KOPT-K1 (cell line): ENCODE measurements around the gene DNAJA3.

Experiments used
- H3K27ac ChIP-seq: fragments of 200-600 bp; sonication (generic); 2 replicates; pipeline ENCODE4 v1.5.1; 2016; ENCODE audit warnings: antibody characterized with exemption, mild to moderate bottlenecking, low read depth, low read length; ENCODE audit not compliant: poor library complexity, severe bottlenecking
- H3K36me3 ChIP-seq: fragments of 200-600 bp; sonication (generic); 2 replicates; pipeline ENCODE4 v1.5.1; 2017; ENCODE audit warnings: antibody characterized with exemption, mild to moderate bottlenecking, low read length, moderate library complexity; ENCODE audit not compliant: insufficient read depth
- H3K9me3 ChIP-seq: fragments of 200-600 bp; sonication (generic); 2 replicates; pipeline ENCODE4 v1.5.1; 2017; ENCODE audit warnings: antibody characterized with exemption, low read length, mild to moderate bottlenecking; ENCODE audit not compliant: insufficient read depth, poor library complexity, severe bottlenecking

DNAJA3 gene

GRCh38 chr16:4433228-4433627 is 7.6 kb downstream of the DNAJA3 start:
- H3K27ac ChIP-seq = no peak overlapping the region
- peaks cover 94% of the 10 kb centered on the region for H3K36me3 ChIP-seq
- H3K9me3 ChIP-seq = no peaks in the 10 kb centered on the region

DNA sequence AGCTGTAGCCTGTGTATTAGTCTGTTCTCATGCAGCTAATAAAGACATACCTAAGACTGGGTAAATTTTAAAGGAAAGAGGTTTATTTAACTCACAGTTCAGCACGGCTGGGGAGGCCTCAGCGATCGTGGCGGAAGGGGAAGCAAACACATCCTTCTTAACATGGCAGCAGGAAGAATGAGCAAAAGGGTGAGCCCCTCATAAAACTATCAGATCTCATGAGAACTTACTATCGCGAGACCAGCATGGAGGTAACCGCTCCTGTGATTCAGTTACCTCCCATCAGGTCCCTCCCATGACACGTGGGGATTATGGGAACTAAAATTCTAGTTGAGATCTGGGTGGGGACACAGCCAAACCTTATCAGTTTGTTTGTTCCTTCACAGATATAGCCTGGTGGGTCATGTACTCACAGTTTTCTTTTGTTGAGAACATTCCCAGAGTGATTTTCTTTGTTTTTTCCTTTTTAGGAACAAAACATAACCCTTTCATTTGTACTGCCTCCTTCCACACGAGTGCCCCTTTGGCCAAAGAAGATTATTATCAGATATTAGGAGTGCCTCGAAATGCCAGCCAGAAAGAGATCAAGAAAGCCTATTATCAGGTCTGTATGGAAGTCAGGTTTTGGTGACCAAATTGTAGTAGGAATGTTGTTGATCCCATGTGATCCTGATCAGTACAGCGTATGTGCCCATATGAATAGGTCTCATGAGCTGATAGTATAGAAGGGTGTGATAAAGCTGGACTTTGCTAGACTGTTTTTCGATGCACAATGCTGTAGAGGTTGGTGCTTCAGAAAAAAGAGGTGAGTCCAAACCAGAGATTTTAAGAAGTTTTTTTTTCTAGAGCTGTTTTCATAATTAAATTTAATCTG is 8.5 kb downstream of the DNAJA3 start:
- no peak overlapping the region for H3K27ac ChIP-seq
- H3K9me3 ChIP-seq = no peaks in the 10 kb centered on the region
- H3K36me3 ChIP-seq = peaks cover 96% of the 10 kb centered on the region

DNA sequence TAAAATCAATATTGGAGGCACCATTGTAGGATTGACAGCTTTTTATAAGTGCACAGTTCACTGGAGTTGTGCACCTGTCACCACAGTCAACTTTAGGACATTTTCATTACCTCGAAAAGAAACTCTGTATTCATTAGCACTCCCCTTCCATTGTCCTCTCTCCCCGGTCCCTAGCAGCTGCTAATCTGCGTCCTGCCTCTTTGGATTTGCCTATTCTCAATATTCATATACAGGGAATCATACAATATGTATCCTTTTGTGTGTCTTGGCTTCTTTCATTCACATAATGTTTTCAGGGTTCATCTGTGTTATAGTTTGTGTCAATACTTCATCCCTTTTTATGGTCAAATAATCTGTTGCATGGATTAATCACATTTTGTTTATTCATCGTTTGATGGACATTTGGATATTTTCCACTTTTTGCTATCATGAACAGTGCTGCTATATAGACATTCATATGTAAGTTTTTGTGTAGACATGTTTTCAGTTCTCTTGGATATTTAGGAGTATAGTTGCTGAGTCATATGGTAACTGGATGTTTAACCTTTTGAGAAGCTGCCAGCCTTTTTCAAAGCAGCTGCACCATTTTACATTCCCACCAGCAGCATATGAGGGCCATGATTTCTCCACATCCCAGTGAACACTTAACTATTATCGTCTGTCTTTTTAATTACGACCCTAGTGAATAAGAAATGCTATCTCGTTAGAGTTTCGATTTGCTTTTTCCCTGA is 9.8 kb downstream of the DNAJA3 start:
- Histone ChIP-seq H3K36me3 (peaks cover 97% of the 10 kb centered on the region), H3K27ac (no peak overlapping the region), H3K9me3 (no peaks in the 10 kb centered on the region)

DNA sequence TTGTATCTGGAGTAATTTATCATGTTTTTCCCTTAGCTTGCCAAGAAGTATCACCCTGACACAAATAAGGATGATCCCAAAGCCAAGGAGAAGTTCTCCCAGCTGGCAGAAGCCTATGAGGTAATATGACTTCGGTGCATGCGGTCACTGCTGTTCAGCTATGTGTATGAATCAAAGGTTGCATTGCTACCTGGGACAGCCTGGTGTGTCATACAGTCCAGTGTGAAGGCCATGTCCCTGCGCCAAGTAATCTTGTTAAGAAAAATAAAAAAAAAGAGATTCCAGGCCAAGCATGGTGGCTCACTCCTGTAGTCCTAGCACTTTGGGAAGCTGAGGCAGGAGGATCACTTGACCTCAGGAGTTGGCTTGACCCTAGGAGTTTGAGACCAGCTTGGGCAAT is 11.7 kb downstream of the DNAJA3 start:
- Histone ChIP-seq H3K36me3 (peaks cover 97% of the 10 kb centered on the region), H3K27ac (no peak overlapping the region), H3K9me3 (no peaks in the 10 kb centered on the region)

DNA sequence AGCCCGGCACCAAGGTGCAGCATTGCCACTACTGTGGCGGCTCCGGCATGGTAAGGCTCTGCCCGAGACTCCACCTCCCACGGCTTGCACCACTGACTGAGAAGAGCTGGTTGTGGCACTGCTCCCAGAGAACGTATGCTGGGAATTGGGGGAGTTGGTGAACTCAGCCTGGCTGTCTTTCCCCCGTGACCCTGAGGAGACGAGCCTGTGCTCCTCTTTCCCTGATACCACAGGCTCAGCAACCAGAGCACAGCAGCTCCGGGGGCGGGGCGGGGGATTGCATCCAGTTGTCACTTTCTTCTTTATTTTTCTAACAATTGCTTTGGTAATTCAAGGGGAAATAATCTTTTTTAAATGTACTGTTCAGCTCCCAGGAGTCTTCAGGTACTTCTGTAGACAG is 16.7 kb downstream of the DNAJA3 start:
- Histone ChIP-seq H3K36me3 (peaks cover 99% of the 10 kb centered on the region), H3K9me3 (no peaks in the 10 kb centered on the region), H3K27ac (no peak overlapping the region)

DNA sequence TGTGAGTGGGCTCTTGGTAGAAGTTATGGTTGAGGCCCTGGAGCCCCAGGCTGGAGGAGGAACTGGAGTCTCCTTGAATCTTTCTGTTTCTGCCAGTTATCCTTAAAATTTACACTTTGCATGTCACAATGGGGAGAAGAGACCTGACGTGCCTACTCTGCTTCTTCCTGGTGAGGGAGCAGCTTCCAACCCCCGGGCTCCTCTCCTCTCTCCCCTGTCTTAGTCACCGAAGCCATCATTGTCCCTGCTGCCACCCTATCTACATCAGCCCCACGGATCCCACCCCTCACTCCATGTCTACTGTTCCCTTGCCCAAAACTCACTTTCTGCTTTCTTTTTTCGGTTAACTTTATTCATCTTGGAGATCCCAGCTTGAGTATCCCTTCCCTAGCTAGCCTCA is 17.6 kb downstream of the DNAJA3 start:
- no peak overlapping the region for H3K27ac ChIP-seq
- H3K9me3 ChIP-seq = no peaks in the 10 kb centered on the region
- H3K36me3 ChIP-seq = peaks cover 99% of the 10 kb centered on the region

DNA sequence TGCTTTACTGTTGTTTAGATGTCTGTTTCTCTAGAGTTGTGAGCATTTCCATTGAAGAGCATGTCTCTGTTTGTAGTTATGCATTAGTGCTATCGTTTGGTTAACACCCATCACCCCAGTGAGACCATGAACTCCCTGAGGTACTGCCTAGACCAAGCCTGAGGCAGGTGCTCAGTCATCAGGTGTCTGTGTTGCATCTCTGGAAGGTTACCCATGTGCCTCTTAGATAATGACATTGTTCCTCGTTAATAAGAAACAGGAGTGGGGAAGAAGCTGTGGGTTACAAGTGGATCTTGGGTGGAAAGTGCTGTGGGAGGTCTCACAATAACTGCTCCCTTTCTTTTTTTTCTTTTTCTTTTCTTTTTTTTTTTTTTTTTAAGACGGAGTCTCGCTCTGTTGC is 18.3 kb downstream of the DNAJA3 start:
- Histone ChIP-seq H3K9me3 (no peaks in the 10 kb centered on the region), H3K36me3 (peaks cover 99% of the 10 kb centered on the region), H3K27ac (no peak overlapping the region)

DNA sequence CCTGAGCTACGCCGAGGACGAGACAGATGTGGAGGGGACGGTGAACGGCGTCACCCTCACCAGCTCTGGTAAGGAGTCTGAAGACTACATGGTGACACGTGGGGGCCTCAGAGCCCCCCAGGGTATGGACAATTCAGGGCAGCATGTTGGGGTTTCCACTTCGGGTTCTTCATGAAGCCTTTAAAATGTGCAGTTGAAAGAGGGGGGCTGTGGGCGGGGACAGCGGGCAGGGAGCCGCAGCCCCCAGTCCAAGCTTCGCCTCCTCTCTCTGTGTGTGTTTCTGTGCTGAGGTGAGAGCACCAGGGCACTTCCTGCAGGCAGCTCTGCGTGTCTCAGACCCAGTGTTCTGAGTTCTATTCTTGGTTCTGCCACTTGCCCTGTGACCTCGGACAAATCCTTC is 24.8 kb downstream of the DNAJA3 start:
- Histone ChIP-seq H3K36me3 (peaks cover 100% of the 10 kb centered on the region), H3K27ac (no peak overlapping the region), H3K9me3 (no peaks in the 10 kb centered on the region)

- Histone ChIP-seq H3K36me3 (peaks cover 100% of the 10 kb centered on the region), H3K27ac (no peak overlapping the region), H3K9me3 (no peaks in the 10 kb centered on the region)
Measured at GRCh38 chr16:4450931-4451519, 25.4 kb downstream of the DNAJA3 start.

DNA sequence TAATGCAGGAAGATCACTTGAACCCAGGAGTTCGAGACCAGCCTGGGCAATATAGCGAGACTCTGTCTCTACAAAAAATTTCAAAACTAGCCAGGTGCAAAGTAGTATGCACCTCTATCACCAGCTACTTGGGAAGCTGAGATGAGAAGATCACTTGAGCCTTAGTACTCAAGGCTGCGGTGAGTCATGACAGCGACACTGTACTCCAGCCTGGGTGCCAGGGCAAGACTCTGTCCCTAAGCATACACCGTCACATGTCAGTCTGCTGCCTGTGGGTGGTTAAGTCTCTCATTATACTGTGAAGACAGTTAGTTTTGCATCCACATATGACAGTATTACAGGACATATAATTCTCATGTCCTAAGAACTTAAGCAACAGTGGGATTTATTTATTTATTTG is 27.0 kb downstream of the DNAJA3 start:
- no peak overlapping the region for H3K27ac ChIP-seq
- peaks cover 100% of the 10 kb centered on the region for H3K36me3 ChIP-seq
- no peaks in the 10 kb centered on the region for H3K9me3 ChIP-seq

- Histone ChIP-seq H3K27ac (no peak overlapping the region), H3K9me3 (no peaks in the 10 kb centered on the region), H3K36me3 (peaks cover 100% of the 10 kb centered on the region)
Measured at GRCh38 chr16:4454623-4455022, 29.0 kb downstream of the DNAJA3 start.

GRCh38 chr16:4455081-4455480 is 29.4 kb downstream of the DNAJA3 start:
- Histone ChIP-seq H3K9me3 (no peaks in the 10 kb centered on the region), H3K36me3 (peaks cover 100% of the 10 kb centered on the region), H3K27ac (no peak overlapping the region)

DNA sequence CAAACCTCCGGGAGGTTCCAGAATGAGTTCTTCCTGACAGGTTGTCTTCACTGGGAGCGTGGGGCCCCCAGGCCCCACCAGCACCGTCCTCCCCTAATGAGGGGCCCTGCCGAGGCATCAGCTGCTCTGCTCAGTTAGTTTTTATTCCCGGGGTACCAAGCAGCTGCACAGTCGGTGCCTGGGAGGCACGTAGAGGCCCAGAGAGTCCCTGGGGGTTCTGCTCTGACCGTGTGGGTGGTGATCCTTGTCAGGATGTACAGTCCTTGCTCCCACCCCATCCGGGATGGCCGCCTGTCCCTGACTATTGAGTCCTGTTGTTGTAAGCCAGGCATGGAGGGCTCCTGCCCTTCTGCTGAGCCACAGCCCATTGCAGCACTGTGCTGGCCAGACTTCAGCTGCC is 30.3 kb downstream of the DNAJA3 start:
- Histone ChIP-seq H3K9me3 (no peaks in the 10 kb centered on the region), H3K27ac (no peak overlapping the region), H3K36me3 (peaks cover 98% of the 10 kb centered on the region)

GRCh38 chr16:4460936-4461249 is 35.2 kb downstream of the DNAJA3 start:
- no peak overlapping the region for H3K27ac ChIP-seq
- H3K36me3 ChIP-seq = peaks cover 96% of the 10 kb centered on the region
- H3K9me3 ChIP-seq = no peaks in the 10 kb centered on the region

- Histone ChIP-seq H3K36me3 (peaks cover 90% of the 10 kb centered on the region), H3K27ac (no peak overlapping the region), H3K9me3 (no peaks in the 10 kb centered on the region)
Measured at GRCh38 chr16:4461250-4462085, 35.8 kb downstream of the DNAJA3 start.
